A549 (cell line): ENCODE results near the gene RABGAP1. TPM values are rescaled to one million over a fixed set of nuclear protein-coding genes. Genes with fewer than 3 reads are reported as not detected.

Experiments
- ATAC-seq, 2 experiments: fragments of 200-7000 bp in 1 of 2; fragments of >200 bp in 1 of 2; cut with Nextera tagmentation in 1 of 2; cut with Tn5 transposase in 1 of 2; 3 replicates each; pipeline versions ENCODE4 v1.8.0 to v1.9.1; 2018 to 2020; ENCODE audit warnings: mild to moderate bottlenecking in 1 of 2, moderate library complexity in 1 of 2
- CTCF ChIA-PET: fragments of 300-600 bp; sonication (Branson Sonifier 250); formaldehyde crosslinking; extraction: SDS; loops from one replicate; lab custom pipeline; 2021; ENCODE audit warnings: antibody characterized with exemption, inconsistent platforms; lab: Yijun Ruan, JAX
- POLR2A ChIA-PET: fragments of 350-600 bp; formaldehyde crosslinking; extraction: SDS; loops from one replicate; lab custom pipeline; 2021; ENCODE audit warnings: antibody characterized with exemption, inconsistent platforms; lab: Yijun Ruan, JAX
- DNase-seq, 2 experiments: peaks; one replicate each; pipeline versions ENCODE4 v3.0.0 to v3.0.0-alpha.2; 2011 to 2016; ENCODE audit warnings: low read depth in 1 of 2, low spot score in 1 of 2
- FAIRE-seq: peaks from 2 replicates; lab custom pipeline; 2011; peaks lifted over from hg19 to GRCh38; lab: Jason Lieb, UNC
- H3K27ac ChIP-seq, 2 experiments: fragments of >200 bp; sonication (Bioruptor Twin); formaldehyde crosslinking; 3 replicates each; pipeline ENCODE4 v1.5.1; 2016 to 2017
- H3K4me1 ChIP-seq: fragments of >200 bp; sonication (Bioruptor Twin); formaldehyde crosslinking; 3 replicates; pipeline ENCODE4 v1.6.1; 2016
- H3K4me2 ChIP-seq: fragments of >200 bp; sonication (Bioruptor Twin); formaldehyde crosslinking; 3 replicates; pipeline ENCODE4 v1.6.1; 2016
- H3K4me3 ChIP-seq: fragments of >200 bp; sonication (Bioruptor Twin); formaldehyde crosslinking; 3 replicates; pipeline ENCODE4 v1.5.1; 2016
- H3K9me3 ChIP-seq: fragments of >200 bp; sonication (Bioruptor Twin); formaldehyde crosslinking; 3 replicates; pipeline ENCODE4 v1.6.1; 2016
- CEBPB ChIP-seq, 2 experiments: fragments of >200 bp in 1 of 2; sonication (Bioruptor Twin) in 1 of 2; formaldehyde crosslinking in 1 of 2; IDR thresholded peaks; 2 replicates each; pipeline ENCODE4 v1.6.1; 2012 to 2016
- EHF ChIP-seq: fragments of 250-450 bp; sonication (Bioruptor Pico); IDR thresholded peaks from 2 replicates; pipeline ENCODE4 v1.5.0; 2020; ENCODE audit warnings: mild to moderate bottlenecking
- EP300 ChIP-seq, 2 experiments: fragments of >200 bp; sonication (Bioruptor Twin); formaldehyde crosslinking; IDR thresholded peaks; 2 replicates in 1 of 2; 3 replicates in 1 of 2; pipeline ENCODE4 v1.6.1; 2016 to 2017
- FOSB ChIP-seq: fragments of 250-450 bp; sonication (Bioruptor Pico); IDR thresholded peaks from 2 replicates; pipeline ENCODE4 v1.5.0; 2020; ENCODE audit warnings: mild to moderate bottlenecking, moderate library complexity
- GATA3 ChIP-seq: IDR thresholded peaks from 2 replicates; pipeline ENCODE4 v1.6.1; 2012; ENCODE audit warnings: borderline replicate concordance
- HDAC2 ChIP-seq: fragments of 200-600 bp; sonication (generic); IDR thresholded peaks from 2 replicates; pipeline ENCODE4 v1.6.1; 2016
- HEYL ChIP-seq: fragments of 250-450 bp; sonication (Bioruptor Pico); IDR thresholded peaks from 2 replicates; pipeline ENCODE4 v1.8.0; 2021; ENCODE audit warnings: mild to moderate bottlenecking, moderate library complexity
- HOXB13 ChIP-seq: fragments of 250-450 bp; sonication (Bioruptor Pico); IDR thresholded peaks from 2 replicates; pipeline ENCODE4 v1.5.0; 2020; ENCODE audit warnings: low read depth, mild to moderate bottlenecking, moderate library complexity
- HOXB5 ChIP-seq: fragments of 250-450 bp; sonication (Bioruptor Pico); IDR thresholded peaks from 2 replicates; pipeline ENCODE4 v1.5.0; 2020; ENCODE audit warnings: mild to moderate bottlenecking, moderate library complexity
- JUN ChIP-seq, 2 experiments: fragments of >200 bp; sonication (Bioruptor Twin); formaldehyde crosslinking; IDR thresholded peaks; 2 replicates in 1 of 2; 3 replicates in 1 of 2; pipeline ENCODE4 v1.6.1; 2016 to 2017
- MAFK ChIP-seq: fragments of 450-650 bp; IDR thresholded peaks from 2 replicates; pipeline ENCODE4 v1.6.1; 2014; ENCODE audit not compliant: partially characterized antibody
- MAX ChIP-seq: IDR thresholded peaks from 2 replicates; pipeline ENCODE4 v1.6.1; 2012
- MYC ChIP-seq: IDR thresholded peaks from 2 replicates; pipeline ENCODE4 v1.6.1; 2012; ENCODE audit warnings: mild to moderate bottlenecking, inconsistent platforms, low read length, improper control_type of control experiment, borderline replicate concordance
- NFE2L2 ChIP-seq: fragments of 150-350 bp; conservative IDR thresholded peaks from 2 replicates; pipeline ENCODE4 v1.6.1; 2014; ENCODE audit warnings: low read length
- NR3C1 ChIP-seq: fragments of >200 bp; sonication (Bioruptor Twin); formaldehyde crosslinking; IDR thresholded peaks from 3 replicates; pipeline ENCODE4 v1.6.1; 2017
- PBX3 ChIP-seq: IDR thresholded peaks from 2 replicates; pipeline ENCODE4 v1.6.1; 2012
- PHF8 ChIP-seq: fragments of 200-600 bp; sonication (generic); IDR thresholded peaks from 2 replicates; pipeline ENCODE4 v1.6.1; 2016; ENCODE audit warnings: low read depth, mild to moderate bottlenecking, antibody characterized with exemption, moderate library complexity, borderline replicate concordance
- POLR2A ChIP-seq: IDR thresholded peaks from 2 replicates; pipeline ENCODE4 v1.6.1; 2012; ENCODE audit warnings: mild to moderate bottlenecking, low read length
- RARB ChIP-seq: fragments of 250-450 bp; sonication (Bioruptor Pico); IDR thresholded peaks from 2 replicates; pipeline ENCODE4 v1.8.0; 2021; ENCODE audit warnings: mild to moderate bottlenecking, moderate library complexity
- RNF2 ChIP-seq: fragments of 200-600 bp; sonication (generic); IDR thresholded peaks from 2 replicates; pipeline ENCODE4 v1.6.1; 2016; ENCODE audit warnings: low read depth, mild to moderate bottlenecking, antibody characterized with exemption, moderate library complexity, borderline replicate concordance
- SMC3 ChIP-seq: fragments of >200 bp; sonication (Bioruptor Twin); formaldehyde crosslinking; IDR thresholded peaks from 3 replicates; pipeline ENCODE4 v1.6.1; 2018; ENCODE audit warnings: inconsistent platforms
- ZC3H11A ChIP-seq: fragments of 450-650 bp; IDR thresholded peaks from 2 replicates; pipeline ENCODE4 v1.6.1; 2014; ENCODE audit warnings: antibody characterized with exemption, mild to moderate bottlenecking
- ZFP36 ChIP-seq: fragments of 450-650 bp; IDR thresholded peaks from 2 replicates; pipeline ENCODE4 v1.6.1; 2014; ENCODE audit warnings: borderline replicate concordance; ENCODE audit not compliant: partially characterized antibody
- ZSCAN20 ChIP-seq: fragments of 250-450 bp; sonication (Bioruptor Pico); IDR thresholded peaks from 2 replicates; pipeline ENCODE4 v1.8.0; 2022; ENCODE audit warnings: mild to moderate bottlenecking, moderate library complexity
- WGBS: methylation state at CpG from one replicate; pipeline ENCODE4 v1.1.6; 2017; ENCODE audit errors: missing lambda C conversion rate; 5-methylcytosine and 5-hydroxymethylcytosine counted together
- polyA plus RNA-seq, 4 experiments: library from polyadenylated mRNA; depleted of rRNA in 3 of 4; stranded (reverse); fragments of >200 nt; fragmentation: RNase III in 1 of 4; extraction: RNeasy Plus Mini Kit Qiagen cat#74134 plus additional on column Dnase treatment in 1 of 4; gene quantifications; 2 replicates in 3 of 4; 3 replicates in 1 of 4; pipeline ENCODE4 v1.2.3, GENCODE V29; 2011 to 2017

Gene RABGAP1
- polyA plus RNA-seq, 2 of the 4 experiments (the other 2 are of a cell fraction) = 17.5 to 39.9 TPM

- no peak overlapping the region for H3K4me3 ChIP-seq
- H3K9me3 ChIP-seq = no peaks in the 10 kb centered on the region
- CTCF ChIA-PET = no interaction called here
- WGBS = 88% methylated on average over 1 of the region's 1 CpG
- ATAC-seq = no peak
- no peak overlapping the region for H3K4me2 ChIP-seq
- no peak for FAIRE-seq
- H3K27ac ChIP-seq = no peak overlapping the region
- no peak for DNase-seq
- POLR2A ChIA-PET = no interaction called here
- H3K4me1 ChIP-seq = peaks cover 4% of the 10 kb centered on the region; the same call in 2 of the 3 replicates
- TF ChIP-seq EHF (CRISPR knock-in tag) = no peak
- TF ChIP-seq, all 56 proteins: peak for 0
These were observed 75.8 kb downstream of the RABGAP1 start for GRCh38 chr9:123016631-123017030.

GRCh38 chr9:123020796-123021195 lies 80.0 kb downstream of the RABGAP1 start:
- Histone ChIP-seq H3K9me3 (no peaks in the 10 kb centered on the region), H3K4me3 (no peak overlapping the region), H3K4me2 (no peak overlapping the region), H3K4me1 (no peaks in the 10 kb centered on the region), H3K27ac (no peak overlapping the region)
- CTCF ChIA-PET = interaction anchor here (1.2 kb wide), 1 partner anchor 27 kb away, joined by 4 read pairs; no protein-coding TSS in a partner anchor
- POLR2A ChIA-PET = no interaction called here
- FAIRE-seq (no peak), DNase-seq (no peak), ATAC-seq (no peak)
- TF ChIP-seq CEBPB (IDR thresholded peaks at IDR 0.05) (no peak), RNF2 (no peak), POLR2A (no peak), HOXB13 (CRISPR knock-in tag) (no peak), EHF (CRISPR knock-in tag) (no peak), MAX (no peak), GATA3 (no peak), MAFK (no peak), SMC3 (no peak), HDAC2 (no peak), HOXB5 (CRISPR knock-in tag) (no peak), NFE2L2 (no peak), ZC3H11A (no peak), ZSCAN20 (CRISPR knock-in tag) (no peak), EP300 (IDR thresholded peaks at IDR 0.05) (no peak), FOSB (CRISPR knock-in tag) (no peak), MYC (no peak), RARB (CRISPR knock-in tag) (no peak)
- whole genome bisulfite sequencing = 70% methylated on average over 2 of the region's 2 CpGs

- Histone ChIP-seq H3K4me2 (no peak overlapping the region), H3K9me3 (no peaks in the 10 kb centered on the region), H3K4me3 (no peak overlapping the region), H3K27ac (no peak overlapping the region), H3K4me1 (no peaks in the 10 kb centered on the region)
- ChIA-PET CTCF (interaction anchor here (0.6 kb wide), 3 partner anchors 10 to 908 kb away, joined by 3 to 4 read pairs (median 4); no protein-coding TSS in a partner anchor), POLR2A (no interaction called here)
- TF ChIP-seq JUN (IDR thresholded peaks at IDR 0.05) (no peak), PBX3 (no peak), ZFP36 (no peak), NR3C1 (no peak), HEYL (CRISPR knock-in tag) (no peak), FOSB (CRISPR knock-in tag) (no peak), PHF8 (no peak), EHF (CRISPR knock-in tag) (no peak)
- 92% methylated on average over 1 of the region's 1 CpG for WGBS
- ATAC-seq (no peak), FAIRE-seq (no peak), DNase-seq (no peak)
These were observed 85.6 kb downstream of the RABGAP1 start for GRCh38 chr9:123026425-123026824.

- no peaks in the 10 kb centered on the region for H3K4me1 ChIP-seq
- POLR2A ChIA-PET = no interaction called here
- no peak for TF ChIP-seq EHF (CRISPR knock-in tag)
- TF ChIP-seq, all 56 proteins: peak for 0
- Histone ChIP-seq H3K9me3 (no peaks in the 10 kb centered on the region), H3K4me2 (no peak overlapping the region), H3K4me3 (no peak overlapping the region), H3K27ac (no peak overlapping the region)
- ATAC-seq (no peak), FAIRE-seq (no peak), DNase-seq (no peak)
- WGBS = 66% methylated on average over 3 of the region's 3 CpGs
- CTCF ChIA-PET = no interaction called here
These were observed 86.7 kb downstream of the RABGAP1 start for GRCh38 chr9:123027517-123027916.
